HepG2 (cell line): ENCODE results near the gene CCDC86. TPM values are rescaled to one million over a fixed set of nuclear protein-coding genes. Genes with fewer than 3 reads are reported as not detected.

ENCODE experiments used
- E2F2 ChIP-seq: sonication (generic); formaldehyde crosslinking; IDR thresholded peaks from 2 replicates; pipeline ENCODE4 v1.4.0; 2020; ENCODE audit warnings: missing genetic modification reagents, borderline replicate concordance
- ELF1 ChIP-seq: sonication (generic); formaldehyde crosslinking; IDR thresholded peaks from 2 replicates; pipeline ENCODE4 v1.4.0; 2020; ENCODE audit warnings: missing genetic modification reagents
- GPBP1L1 ChIP-seq: sonication (generic); formaldehyde crosslinking; IDR thresholded peaks from 2 replicates; pipeline ENCODE4 v1.5.0; 2020; ENCODE audit warnings: mild to moderate bottlenecking, missing genetic modification reagents
- HES4 ChIP-seq: sonication (generic); formaldehyde crosslinking; IDR thresholded peaks from 2 replicates; pipeline ENCODE4 v1.9.0; 2021; ENCODE audit warnings: mild to moderate bottlenecking, missing genetic modification reagents, borderline replicate concordance
- KDM1A ChIP-seq: IDR thresholded peaks from 2 replicates; pipeline ENCODE4 v1.6.1; 2016; ENCODE audit warnings: missing compliant biosample characterization
- MXD4 ChIP-seq: IDR thresholded peaks from 2 replicates; pipeline ENCODE4 v1.6.1; 2016; ENCODE audit warnings: mild to moderate bottlenecking, missing biosample characterization, missing genetic modification reagents
- TGIF2 ChIP-seq: IDR thresholded peaks from 2 replicates; pipeline ENCODE4 v1.6.1; 2016; ENCODE audit warnings: control low read depth, missing compliant biosample characterization
- ZKSCAN1 ChIP-seq: fragments of 150-350 bp; IDR thresholded peaks from 2 replicates; pipeline ENCODE4 v1.6.1; 2014; ENCODE audit warnings: low read length
- ZNF124 ChIP-seq: sonication (generic); formaldehyde crosslinking; IDR thresholded peaks from 2 replicates; pipeline ENCODE4 v1.4.0; 2020; ENCODE audit warnings: missing genetic modification reagents
- ZNF335 ChIP-seq: sonication (generic); formaldehyde crosslinking; IDR thresholded peaks from 2 replicates; pipeline ENCODE4 v1.4.0; 2020; ENCODE audit warnings: missing genetic modification reagents
- ZNF430 ChIP-seq: sonication (generic); formaldehyde crosslinking; IDR thresholded peaks from 2 replicates; pipeline ENCODE4 v1.9.0; 2021; ENCODE audit warnings: mild to moderate bottlenecking, missing genetic modification reagents
- ZNF432 ChIP-seq: sonication (generic); formaldehyde crosslinking; IDR thresholded peaks from 2 replicates; pipeline ENCODE4 v1.5.0; 2020; ENCODE audit warnings: missing genetic modification reagents, mild to moderate bottlenecking, borderline replicate concordance
- polyA plus RNA-seq, 8 experiments: library from polyadenylated mRNA; depleted of rRNA in 3 of 8; stranded (reverse) in 7 of 8; unstranded in 1 of 8; fragments of >200 nt; fragmentation: Illumina TruSeq in 4 of 8; extraction: Trizol in 4 of 8; gene quantifications; 2 replicates each; pipeline versions ENCODE4 v1.2.1 to v1.2.3, GENCODE V29; 2011 to 2016; ENCODE audit warnings: low read depth in 4 of 8, missing spikeins in 1 of 8, mixed read lengths in 1 of 8; ENCODE audit not compliant: insufficient read depth in 1 of 8
- total RNA-seq, 5 experiments: library from RNA; depleted of rRNA; stranded (reverse); fragments of >200 nt; fragmentation: Illumina TruSeq; extraction: Trizol; gene quantifications; 2 replicates each; pipeline ENCODE4 v1.2.3, GENCODE V29; 2016; ENCODE audit warnings: low read depth in 1 of 5
- TF ChIP-seq, protein P1 (sequence below): sonication (generic); formaldehyde crosslinking; IDR thresholded peaks from 2 replicates; pipeline ENCODE4 v1.5.1; 2020; ENCODE audit warnings: missing genetic modification reagents, mild to moderate bottlenecking, borderline replicate concordance
- TF ChIP-seq, protein P2 (sequence below), 2 experiments: fragments of 450-650 bp in 1 of 2; sonication (generic) in 1 of 2; formaldehyde crosslinking in 1 of 2; IDR thresholded peaks; 2 replicates each; pipeline versions ENCODE4 v1.6.1 to v1.8.0; 2016 to 2022; ENCODE audit warnings: antibody characterized with exemption in 1 of 2, mild to moderate bottlenecking in 1 of 2, missing genetic modification reagents in 1 of 2

The CCDC86 gene
- total and polyA plus RNA-seq, 2 of the 13 experiments (the other 11 are each of a cell fraction or from before 2014, with no cell fraction given) = 33.8 to 37.6 TPM

GRCh38 chr11:60841797-60842667, at the start of gene CCDC86 (continued):
- TF ChIP-seq, protein P1, sequence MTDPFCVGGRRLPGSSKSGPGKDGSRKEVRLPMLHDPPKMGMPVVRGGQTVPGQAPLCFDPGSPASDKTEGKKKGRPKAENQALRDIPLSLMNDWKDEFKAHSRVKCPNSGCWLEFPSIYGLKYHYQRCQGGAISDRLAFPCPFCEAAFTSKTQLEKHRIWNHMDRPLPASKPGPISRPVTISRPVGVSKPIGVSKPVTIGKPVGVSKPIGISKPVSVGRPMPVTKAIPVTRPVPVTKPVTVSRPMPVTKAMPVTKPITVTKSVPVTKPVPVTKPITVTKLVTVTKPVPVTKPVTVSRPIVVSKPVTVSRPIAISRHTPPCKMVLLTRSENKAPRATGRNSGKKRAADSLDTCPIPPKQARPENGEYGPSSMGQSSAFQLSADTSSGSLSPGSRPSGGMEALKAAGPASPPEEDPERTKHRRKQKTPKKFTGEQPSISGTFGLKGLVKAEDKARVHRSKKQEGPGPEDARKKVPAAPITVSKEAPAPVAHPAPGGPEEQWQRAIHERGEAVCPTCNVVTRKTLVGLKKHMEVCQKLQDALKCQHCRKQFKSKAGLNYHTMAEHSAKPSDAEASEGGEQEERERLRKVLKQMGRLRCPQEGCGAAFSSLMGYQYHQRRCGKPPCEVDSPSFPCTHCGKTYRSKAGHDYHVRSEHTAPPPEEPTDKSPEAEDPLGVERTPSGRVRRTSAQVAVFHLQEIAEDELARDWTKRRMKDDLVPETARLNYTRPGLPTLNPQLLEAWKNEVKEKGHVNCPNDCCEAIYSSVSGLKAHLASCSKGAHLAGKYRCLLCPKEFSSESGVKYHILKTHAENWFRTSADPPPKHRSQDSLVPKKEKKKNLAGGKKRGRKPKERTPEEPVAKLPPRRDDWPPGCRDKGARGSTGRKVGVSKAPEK (CRISPR knock-in tag) = no peak
- TF ChIP-seq KDM1A (CRISPR knock-in tag) (no peak), ZKSCAN1 (peak; percentile 71), HES4 (CRISPR knock-in tag) (peak; percentile 78; the same call in 1 of the 2 replicates), E2F2 (CRISPR knock-in tag) (no peak), ZNF430 (CRISPR knock-in tag) (no peak), ELF1 (CRISPR knock-in tag) (peak; percentile 83), ZNF432 (CRISPR knock-in tag) (no peak), TGIF2 (CRISPR knock-in tag) (peak; percentile 98), MXD4 (peak; percentile 100), ZNF124 (no peak), GPBP1L1 (no peak), ZNF335 (CRISPR knock-in tag) (0 out of 2 replicates have a peak, but pooled peaks have one; percentile 63)
- TF ChIP-seq, protein P2, sequence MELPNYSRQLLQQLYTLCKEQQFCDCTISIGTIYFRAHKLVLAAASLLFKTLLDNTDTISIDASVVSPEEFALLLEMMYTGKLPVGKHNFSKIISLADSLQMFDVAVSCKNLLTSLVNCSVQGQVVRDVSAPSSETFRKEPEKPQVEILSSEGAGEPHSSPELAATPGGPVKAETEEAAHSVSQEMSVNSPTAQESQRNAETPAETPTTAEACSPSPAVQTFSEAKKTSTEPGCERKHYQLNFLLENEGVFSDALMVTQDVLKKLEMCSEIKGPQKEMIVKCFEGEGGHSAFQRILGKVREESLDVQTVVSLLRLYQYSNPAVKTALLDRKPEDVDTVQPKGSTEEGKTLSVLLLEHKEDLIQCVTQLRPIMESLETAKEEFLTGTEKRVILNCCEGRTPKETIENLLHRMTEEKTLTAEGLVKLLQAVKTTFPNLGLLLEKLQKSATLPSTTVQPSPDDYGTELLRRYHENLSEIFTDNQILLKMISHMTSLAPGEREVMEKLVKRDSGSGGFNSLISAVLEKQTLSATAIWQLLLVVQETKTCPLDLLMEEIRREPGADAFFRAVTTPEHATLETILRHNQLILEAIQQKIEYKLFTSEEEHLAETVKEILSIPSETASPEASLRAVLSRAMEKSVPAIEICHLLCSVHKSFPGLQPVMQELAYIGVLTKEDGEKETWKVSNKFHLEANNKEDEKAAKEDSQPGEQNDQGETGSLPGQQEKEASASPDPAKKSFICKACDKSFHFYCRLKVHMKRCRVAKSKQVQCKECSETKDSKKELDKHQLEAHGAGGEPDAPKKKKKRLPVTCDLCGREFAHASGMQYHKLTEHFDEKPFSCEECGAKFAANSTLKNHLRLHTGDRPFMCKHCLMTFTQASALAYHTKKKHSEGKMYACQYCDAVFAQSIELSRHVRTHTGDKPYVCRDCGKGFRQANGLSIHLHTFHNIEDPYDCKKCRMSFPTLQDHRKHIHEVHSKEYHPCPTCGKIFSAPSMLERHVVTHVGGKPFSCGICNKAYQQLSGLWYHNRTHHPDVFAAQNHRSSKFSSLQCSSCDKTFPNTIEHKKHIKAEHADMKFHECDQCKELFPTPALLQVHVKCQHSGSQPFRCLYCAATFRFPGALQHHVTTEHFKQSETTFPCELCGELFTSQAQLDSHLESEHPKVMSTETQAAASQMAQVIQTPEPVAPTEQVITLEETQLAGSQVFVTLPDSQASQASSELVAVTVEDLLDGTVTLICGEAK (IDR thresholded peaks at IDR 0.05) = no peak
- TF ChIP-seq, protein P2 (CRISPR knock-in tag; IDR thresholded peaks at IDR 0.05) = peak; percentile 84; the same call in 1 of the 2 replicates
